Measurements from ENCODE around the gene ATP5ME. TPM values are rescaled to one million over a fixed set of nuclear protein-coding genes. Genes with fewer than 3 reads are reported as not detected.

Gene ATP5ME
- total RNA-seq, 1 experiment from 2014 or later: 330 TPM

- Histone ChIP-seq H3K36me3 (ENCODE audit: control insufficient read depth in 1 of 2, insufficient read depth in 2 of 2, low read length in 2 of 2) (no peaks in the 10 kb centered on the region), H3K9me3 (ENCODE audit: control insufficient read depth in 1 of 2, insufficient read depth in 1 of 2, low read depth in 1 of 2, low read length in 2 of 2) (no peaks in the 10 kb centered on the region), H3K27ac (ENCODE audit: low read depth, low read length) (no peak overlapping the region), H3K4me2 (ENCODE audit: low read length) (no peak overlapping the region), H3K4me1 (ENCODE audit: control insufficient read depth in 1 of 2, insufficient read depth in 2 of 2, low read length in 2 of 2) (no peaks in the 10 kb centered on the region), H3K9me2 (ENCODE audit: insufficient read depth) (no peaks in the 10 kb centered on the region), H3K27me3 (ENCODE audit: insufficient read depth, low read length) (no peaks in the 10 kb centered on the region), H3K79me2 (ENCODE audit: insufficient read depth, low read length) (no peaks in the 10 kb centered on the region), H3K9ac (ENCODE audit: low read length) (no peak overlapping the region), H2AFZ (ENCODE audit: low read depth, low read length, poor library complexity, severe bottlenecking) (no peak overlapping the region), H3K4me3 (replicated peaks in 1 of 2; ENCODE audit: low read depth in 1 of 2, low read length in 2 of 2) (no peak overlapping the region), H4K20me1 (ENCODE audit: insufficient read depth) (no peaks in the 10 kb centered on the region)
- ChIA-PET POLR2A (no interaction called here), RAD21 (ENCODE audit: low non-redundant PET in 1 of 2, low total read pairs in 2 of 2, uncharacterized antibody in 2 of 2, unreplicated experiment in 2 of 2) (no interaction called here), CTCF (no interaction called here)
- DNase-seq (ENCODE audit: low read depth, low spot score): no peak
- ATAC-seq: no peak
- intact Hi-C loops (cut with micrococcal nuclease): no loop called here
- no TSS peak for BruUV-seq (replicated peaks)
- TF ChIP-seq SP1 (IDR thresholded peaks at IDR 0.05; ENCODE audit: low read depth) (no peak), SRF (IDR thresholded peaks at IDR 0.05; ENCODE audit: low read depth) (no peak), ZBTB33 (IDR thresholded peaks at IDR 0.05; ENCODE audit: extremely low read depth, insufficient replicate concordance, low read length) (no peak), MAX (IDR thresholded peaks at IDR 0.05) (no peak), FOSL1 (IDR thresholded peaks at IDR 0.05; ENCODE audit: low read depth) (no peak), YY1 (IDR thresholded peaks at IDR 0.05; ENCODE audit: extremely low read depth, insufficient replicate concordance, low read depth, low read length) (no peak), TCF7L2 (IDR thresholded peaks at IDR 0.05; ENCODE audit: borderline replicate concordance, extremely low read depth, insufficient read depth, insufficient read length) (no peak)
Measured at GRCh38 chr4:654503-654845, 19.6 kb downstream of the ATP5ME start.

GRCh38 chr4:653831-654502, 20.1 kb downstream of the ATP5ME start:
- ChIA-PET POLR2A (no interaction called here), CTCF (no interaction called here), RAD21 (ENCODE audit: low non-redundant PET in 1 of 2, low total read pairs in 2 of 2, uncharacterized antibody in 2 of 2, unreplicated experiment in 2 of 2) (no interaction called here)
- H3K79me2 ChIP-seq (ENCODE audit: insufficient read depth, low read length): no peaks in the 10 kb centered on the region
- H4K20me1 ChIP-seq (ENCODE audit: insufficient read depth): no peaks in the 10 kb centered on the region
- no TSS peak for BruUV-seq (replicated peaks)
- no peak for DNase-seq (ENCODE audit: low read depth, low spot score)
- H3K9me2 ChIP-seq (ENCODE audit: insufficient read depth): no peaks in the 10 kb centered on the region
- no peak overlapping the region for H3K4me3 ChIP-seq (replicated peaks in 1 of 2; ENCODE audit: low read depth in 1 of 2, low read length in 2 of 2)
- H3K4me1 ChIP-seq (ENCODE audit: control insufficient read depth in 1 of 2, insufficient read depth in 2 of 2, low read length in 2 of 2): no peaks in the 10 kb centered on the region
- no peaks in the 10 kb centered on the region for H3K36me3 ChIP-seq (ENCODE audit: control insufficient read depth in 1 of 2, insufficient read depth in 2 of 2, low read length in 2 of 2)
- no peak overlapping the region for H3K27ac ChIP-seq (ENCODE audit: low read depth, low read length)
- H2AFZ ChIP-seq (ENCODE audit: low read depth, low read length, poor library complexity, severe bottlenecking): no peak overlapping the region
- no peak overlapping the region for H3K4me2 ChIP-seq (ENCODE audit: low read length)
- intact Hi-C loops (cut with micrococcal nuclease): no loop called here
- TF ChIP-seq YY1 (IDR thresholded peaks at IDR 0.05; ENCODE audit: extremely low read depth, insufficient replicate concordance, low read depth, low read length) (no peak), POLR2A (IDR thresholded peaks at IDR 0.05; ENCODE audit: borderline replicate concordance, extremely low read depth, insufficient read depth, insufficient read length) (no peak), EGR1 (IDR thresholded peaks at IDR 0.05; ENCODE audit: low read depth) (no peak), SP1 (IDR thresholded peaks at IDR 0.05; ENCODE audit: low read depth) (no peak), CTCF (IDR thresholded peaks at IDR 0.05 in 2 of 3, conservative IDR thresholded peaks at IDR 0.05 in 1 of 3; ENCODE audit: borderline replicate concordance in 1 of 3, insufficient read depth in 1 of 3, low read depth in 2 of 3, low read length in 2 of 3) (no peak), ATF3 (IDR thresholded peaks at IDR 0.05) (no peak), SIN3A (IDR thresholded peaks at IDR 0.05; ENCODE audit: low read depth) (no peak), ZFX (IDR thresholded peaks at IDR 0.05) (no peak), SRF (IDR thresholded peaks at IDR 0.05; ENCODE audit: low read depth) (no peak)
- H3K9me3 ChIP-seq (ENCODE audit: control insufficient read depth in 1 of 2, insufficient read depth in 1 of 2, low read depth in 1 of 2, low read length in 2 of 2): no peaks in the 10 kb centered on the region
- ATAC-seq: no peak
- no peak overlapping the region for H3K9ac ChIP-seq (ENCODE audit: low read length)
- H3K27me3 ChIP-seq (ENCODE audit: insufficient read depth, low read length): no peaks in the 10 kb centered on the region
